ENCODE results near the gene CGRRF1.

Gene CGRRF1

DNA sequence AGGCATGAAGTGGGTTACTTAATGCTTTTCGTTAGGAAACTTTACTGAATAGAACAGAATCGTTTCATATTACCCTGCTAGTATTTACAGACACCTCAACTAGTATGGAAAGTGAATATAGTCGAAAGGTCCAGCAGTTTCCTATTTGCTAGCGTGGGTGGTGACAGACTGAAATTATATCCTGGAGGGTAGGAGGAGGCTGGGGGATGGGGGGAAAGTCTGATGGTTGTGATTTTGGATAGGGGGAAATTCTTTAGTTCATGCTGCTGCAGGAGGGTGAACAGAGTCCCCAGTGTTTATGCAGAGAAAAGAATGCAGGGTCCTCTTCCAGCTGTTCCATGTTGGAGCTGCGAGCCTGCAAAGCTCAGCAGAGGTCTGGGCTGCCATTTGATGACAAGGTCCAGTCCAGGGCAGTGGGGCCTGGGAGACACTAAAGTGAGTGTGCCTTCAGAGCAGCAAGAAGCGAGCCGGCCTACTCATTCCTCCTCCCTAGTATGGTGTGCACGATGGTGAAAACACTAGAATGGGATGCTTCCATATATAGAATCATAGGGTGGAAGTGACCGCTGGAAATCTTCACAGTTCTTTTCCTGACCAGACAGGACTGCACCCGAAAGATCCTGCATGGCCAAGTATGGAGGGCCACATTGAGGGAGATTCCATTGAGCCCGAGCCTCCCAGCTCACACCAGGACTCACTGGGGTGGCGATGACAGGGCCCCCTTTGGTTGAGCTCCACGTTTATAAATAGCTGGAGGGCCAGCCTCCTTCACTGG lies 59.3 kb downstream of the CGRRF1 start:
- TF ChIP-seq, protein P1, sequence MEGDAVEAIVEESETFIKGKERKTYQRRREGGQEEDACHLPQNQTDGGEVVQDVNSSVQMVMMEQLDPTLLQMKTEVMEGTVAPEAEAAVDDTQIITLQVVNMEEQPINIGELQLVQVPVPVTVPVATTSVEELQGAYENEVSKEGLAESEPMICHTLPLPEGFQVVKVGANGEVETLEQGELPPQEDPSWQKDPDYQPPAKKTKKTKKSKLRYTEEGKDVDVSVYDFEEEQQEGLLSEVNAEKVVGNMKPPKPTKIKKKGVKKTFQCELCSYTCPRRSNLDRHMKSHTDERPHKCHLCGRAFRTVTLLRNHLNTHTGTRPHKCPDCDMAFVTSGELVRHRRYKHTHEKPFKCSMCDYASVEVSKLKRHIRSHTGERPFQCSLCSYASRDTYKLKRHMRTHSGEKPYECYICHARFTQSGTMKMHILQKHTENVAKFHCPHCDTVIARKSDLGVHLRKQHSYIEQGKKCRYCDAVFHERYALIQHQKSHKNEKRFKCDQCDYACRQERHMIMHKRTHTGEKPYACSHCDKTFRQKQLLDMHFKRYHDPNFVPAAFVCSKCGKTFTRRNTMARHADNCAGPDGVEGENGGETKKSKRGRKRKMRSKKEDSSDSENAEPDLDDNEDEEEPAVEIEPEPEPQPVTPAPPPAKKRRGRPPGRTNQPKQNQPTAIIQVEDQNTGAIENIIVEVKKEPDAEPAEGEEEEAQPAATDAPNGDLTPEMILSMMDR (IDR thresholded peaks at IDR 0.05), result no peak

DNA sequence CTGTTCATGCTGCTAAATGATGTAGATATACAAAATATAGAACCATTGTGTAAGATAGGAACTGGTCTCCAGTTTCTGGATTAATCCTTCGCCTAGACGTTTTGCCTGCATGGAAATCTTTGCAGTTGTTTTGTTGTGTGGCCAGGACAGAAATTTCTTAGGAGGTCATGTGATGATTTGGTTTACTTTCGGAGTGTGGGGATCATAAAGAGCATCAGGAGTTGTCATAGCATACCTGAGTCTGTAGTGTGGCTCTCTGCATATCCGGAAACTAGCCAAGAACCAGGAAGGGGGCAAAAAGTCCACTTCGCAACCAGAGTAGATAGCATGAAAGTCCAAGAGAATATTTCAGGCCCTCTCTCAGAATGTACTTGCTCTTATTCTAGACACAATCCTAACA lies 60.3 kb downstream of the CGRRF1 start:
- TF ChIP-seq, protein P1 (IDR thresholded peaks at IDR 0.05), result no peak

DNA sequence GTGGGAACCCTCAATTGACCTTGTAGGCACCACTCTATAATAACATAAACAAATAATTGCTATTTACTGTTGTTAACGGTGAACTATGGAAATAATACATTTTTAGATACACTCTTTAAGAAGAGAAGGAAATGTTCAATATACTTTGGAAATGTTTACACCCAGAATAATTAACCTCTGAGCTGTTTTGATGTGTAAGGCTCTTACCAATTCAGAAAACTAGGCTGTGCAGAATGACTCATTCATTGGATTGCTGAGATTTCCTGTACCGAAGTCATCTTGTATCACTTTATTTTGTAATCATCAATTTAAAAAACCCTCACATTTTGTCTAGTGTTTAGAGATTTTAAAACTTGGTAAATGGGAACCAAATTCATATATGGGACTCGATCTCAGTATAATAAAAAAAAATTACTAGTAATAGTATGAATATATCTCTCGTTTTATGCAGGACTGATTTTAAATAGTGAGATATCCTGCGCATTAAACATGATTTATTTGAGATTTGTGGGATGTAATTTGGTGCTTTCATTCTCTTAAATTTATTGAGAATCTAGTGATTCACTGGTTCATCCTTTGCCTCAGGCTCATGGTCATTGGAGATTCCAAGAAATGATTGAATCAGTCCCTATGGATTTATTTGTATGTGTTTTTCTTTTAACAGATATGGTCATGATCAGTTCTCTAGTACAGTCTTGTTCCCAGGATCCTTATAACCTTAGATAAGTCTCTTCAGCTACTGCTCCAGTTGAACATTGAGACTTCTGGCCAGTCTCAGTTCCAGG lies 61.1 kb downstream of the CGRRF1 start:
- TF ChIP-seq, protein P1 (IDR thresholded peaks at IDR 0.05), result no peak

GRCh38 chr14:54572316-54572715 lies 62.6 kb downstream of the CGRRF1 start:
- TF ChIP-seq, protein P1 (IDR thresholded peaks at IDR 0.05), result peak; percentile 52

- TF ChIP-seq, protein P1 (IDR thresholded peaks at IDR 0.05), result no peak
Observed at GRCh38 chr14:54574528-54574927, 64.8 kb downstream of the CGRRF1 start.

DNA sequence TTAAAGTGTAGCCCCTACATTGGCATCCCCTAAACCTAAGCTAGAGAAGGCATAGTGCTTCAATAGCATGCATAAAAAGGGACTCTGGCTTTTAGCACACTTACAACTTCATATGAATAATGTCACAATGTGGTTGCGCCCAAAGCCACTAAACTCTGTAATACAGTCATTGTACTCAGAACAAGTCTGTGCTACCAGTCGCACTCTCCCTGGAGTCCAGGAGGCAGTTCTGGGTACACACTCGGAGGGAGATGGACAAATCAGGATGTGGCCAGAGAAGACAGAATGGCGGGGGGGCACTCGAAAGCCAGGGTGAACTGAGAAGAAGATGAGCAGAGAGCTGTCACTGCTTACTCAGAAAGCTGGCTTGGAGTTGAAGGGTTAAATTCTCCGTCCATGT lies 67.8 kb downstream of the CGRRF1 start:
- TF ChIP-seq, protein P1 (IDR thresholded peaks at IDR 0.05), result no peak

GRCh38 chr14:54577977-54578376 lies 68.3 kb downstream of the CGRRF1 start:
- TF ChIP-seq, protein P1 (IDR thresholded peaks at IDR 0.05), result no peak
